Measurements from ENCODE around the gene ZBTB8A.
"Not testable (repeated sequence)": the region's sequence is repeated elsewhere in the genome, so short reads cannot be mapped to it uniquely, and the experiment has no call there.

The ZBTB8A gene

DNA sequence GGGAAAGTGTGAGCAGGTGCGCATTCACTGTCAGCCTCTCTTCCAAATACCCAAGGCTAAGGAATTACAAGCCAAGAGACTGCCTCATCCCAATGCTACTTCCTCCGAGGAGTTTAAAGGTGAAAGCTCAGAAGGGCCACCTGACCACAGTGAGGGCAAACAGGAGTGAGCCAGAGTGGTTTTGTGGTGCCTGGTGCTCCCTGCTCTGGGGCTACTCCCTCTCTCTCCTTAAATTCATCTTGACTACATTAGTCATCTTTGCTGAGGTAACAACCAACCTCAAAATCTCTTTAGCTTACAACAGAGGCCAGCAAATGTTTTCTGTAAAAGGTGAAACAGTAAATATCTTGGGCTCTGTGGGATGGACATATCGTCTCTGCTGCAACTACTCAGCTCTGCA is 14.2 kb upstream of the ZBTB8A start:
- H3K36me3 ChIP-seq (ENCODE audit: control insufficient read depth, insufficient read depth, low read length) = no peaks in the 10 kb centered on the region
- no peak for DNase-seq (ENCODE audit: extremely low read depth, insufficient read length)
- no peaks in the 10 kb centered on the region for H3K27me3 ChIP-seq (replicated peaks; ENCODE audit: control insufficient read depth, insufficient read depth, low read length)
- TF ChIP-seq CTCF (IDR thresholded peaks at IDR 0.05; ENCODE audit: insufficient read depth, low read length, poor library complexity, severe bottlenecking) = no peak
- H3K4me3 ChIP-seq (replicated peaks; ENCODE audit: low read depth, low read length) = no peak overlapping the region

DNA sequence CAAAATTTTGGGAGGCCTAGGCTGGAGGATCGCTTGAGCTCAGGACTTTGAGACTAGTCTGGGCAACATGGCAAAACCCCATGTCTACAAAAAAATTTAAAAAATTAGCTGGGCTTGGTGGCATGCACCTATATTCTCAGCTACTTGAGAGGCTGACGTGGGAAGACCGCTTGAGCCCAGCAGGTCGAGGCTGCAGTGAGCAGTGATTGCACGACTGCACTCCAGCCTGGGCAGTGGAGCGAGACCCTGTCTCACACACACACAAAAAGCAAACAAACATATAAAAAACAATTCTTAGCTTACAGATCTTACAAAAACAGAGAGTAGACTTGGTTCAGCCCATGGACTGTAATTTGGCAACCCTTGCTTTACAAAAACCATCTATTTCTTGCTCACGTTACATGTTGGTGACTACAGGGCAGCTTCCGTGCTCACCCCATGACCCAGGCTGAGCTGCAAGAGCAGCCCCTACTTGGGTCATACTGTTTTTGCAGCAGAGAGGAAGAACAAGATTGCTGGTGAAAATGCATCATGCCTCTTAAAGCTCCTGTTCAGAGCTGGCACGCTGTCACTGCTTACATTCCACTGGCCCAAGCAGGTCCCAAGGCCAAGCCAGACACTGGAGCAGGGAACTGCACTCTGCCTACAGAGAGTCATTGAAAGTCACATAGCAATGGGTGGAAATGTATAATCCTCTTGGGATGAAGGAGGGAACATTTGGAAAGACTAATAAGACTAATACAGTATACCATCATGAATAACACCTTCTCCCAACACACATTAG is 13.4 kb upstream of the ZBTB8A start:
- no peaks in the 10 kb centered on the region for H3K36me3 ChIP-seq (ENCODE audit: control insufficient read depth, insufficient read depth, low read length)
- DNase-seq (ENCODE audit: extremely low read depth, insufficient read length) = no peak
- no peak overlapping the region for H3K4me3 ChIP-seq (replicated peaks; ENCODE audit: low read depth, low read length)
- H3K27me3 ChIP-seq (replicated peaks; ENCODE audit: control insufficient read depth, insufficient read depth, low read length) = no peaks in the 10 kb centered on the region
- no peak for TF ChIP-seq CTCF (IDR thresholded peaks at IDR 0.05; ENCODE audit: insufficient read depth, low read length, poor library complexity, severe bottlenecking)

- H3K27me3 ChIP-seq (replicated peaks; ENCODE audit: control insufficient read depth, insufficient read depth, low read length); DNase-seq (ENCODE audit: extremely low read depth, insufficient read length); H3K4me3 ChIP-seq (replicated peaks; ENCODE audit: low read depth, low read length); H3K36me3 ChIP-seq (ENCODE audit: control insufficient read depth, insufficient read depth, low read length): not testable (repeated sequence)
Observed at GRCh38 chr1:32528550-32528949, 10.7 kb upstream of the ZBTB8A start.

- TF ChIP-seq CTCF (IDR thresholded peaks at IDR 0.05; ENCODE audit: insufficient read depth, low read length, poor library complexity, severe bottlenecking) = no peak
- Histone ChIP-seq H3K36me3 (ENCODE audit: control insufficient read depth, insufficient read depth, low read length) (no peaks in the 10 kb centered on the region), H3K27me3 (replicated peaks; ENCODE audit: control insufficient read depth, insufficient read depth, low read length) (no peaks in the 10 kb centered on the region), H3K4me3 (replicated peaks; ENCODE audit: low read depth, low read length) (no peak overlapping the region)
- no peak for DNase-seq (ENCODE audit: extremely low read depth, insufficient read length)
Observed at GRCh38 chr1:32533792-32534327, 5.4 kb upstream of the ZBTB8A start.

GRCh38 chr1:32536117-32536516 is 3.1 kb upstream of the ZBTB8A start:
- no peak overlapping the region for H3K4me3 ChIP-seq (replicated peaks; ENCODE audit: low read depth, low read length)
- TF ChIP-seq CTCF (IDR thresholded peaks at IDR 0.05; ENCODE audit: insufficient read depth, low read length, poor library complexity, severe bottlenecking) = no peak
- no peak for DNase-seq (ENCODE audit: extremely low read depth, insufficient read length)
- H3K36me3 ChIP-seq (ENCODE audit: control insufficient read depth, insufficient read depth, low read length) = no peaks in the 10 kb centered on the region
- H3K27me3 ChIP-seq (replicated peaks; ENCODE audit: control insufficient read depth, insufficient read depth, low read length) = no peaks in the 10 kb centered on the region

DNA sequence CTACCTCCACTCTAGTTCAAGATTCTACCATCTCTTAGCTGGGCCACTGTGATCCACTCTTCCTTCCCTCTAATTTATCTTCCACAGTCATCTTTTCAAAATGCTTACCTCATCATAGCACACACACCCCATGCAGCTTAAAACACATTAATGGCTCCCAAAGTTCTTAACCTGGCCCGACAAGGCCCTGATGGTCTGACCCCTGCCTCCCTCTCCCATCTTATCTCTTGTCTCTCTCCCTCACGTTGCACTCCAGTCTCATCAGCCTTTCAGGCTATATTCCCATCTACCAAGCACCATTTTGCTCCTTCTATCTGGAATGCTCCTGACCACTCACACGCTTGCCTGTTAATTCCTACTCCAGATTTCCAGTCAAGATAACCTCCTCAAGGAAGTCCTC is 2.5 kb upstream of the ZBTB8A start:
- no peak for TF ChIP-seq CTCF (IDR thresholded peaks at IDR 0.05; ENCODE audit: insufficient read depth, low read length, poor library complexity, severe bottlenecking)
- H3K36me3 ChIP-seq (ENCODE audit: control insufficient read depth, insufficient read depth, low read length) = no peaks in the 10 kb centered on the region
- H3K27me3 ChIP-seq (replicated peaks; ENCODE audit: control insufficient read depth, insufficient read depth, low read length) = no peaks in the 10 kb centered on the region
- H3K4me3 ChIP-seq (replicated peaks; ENCODE audit: low read depth, low read length) = no peak overlapping the region
- no peak for DNase-seq (ENCODE audit: extremely low read depth, insufficient read length)
